Neuronal stem cell (in vitro differentiated cells): Measurements from ENCODE around the gene KRTAP19-7. TPM values are rescaled to one million over a fixed set of nuclear protein-coding genes. Genes with fewer than 3 reads are reported as not detected.

Experiments used
- DNase-seq: peaks from one replicate; pipeline ENCODE4 v3.0.0-alpha.2; 2013; ENCODE audit warnings: low spot score
- H2AFZ ChIP-seq: one replicate; pipeline ENCODE4 v1.6.1; 2013; ENCODE audit warnings: mild to moderate bottlenecking, low read length, inconsistent platforms
- H2AK5ac ChIP-seq: 2 replicates; pipeline ENCODE4 v1.6.1; 2013; ENCODE audit warnings: low read depth, mild to moderate bottlenecking, inconsistent platforms, low read length, moderate library complexity, mixed read lengths
- H2BK120ac ChIP-seq: 2 replicates; pipeline ENCODE4 v1.6.1; 2013; ENCODE audit warnings: low read depth, mild to moderate bottlenecking, inconsistent platforms, low read length, moderate library complexity, mixed read lengths
- H2BK12ac ChIP-seq: one replicate; pipeline ENCODE4 v1.6.1; 2013; ENCODE audit warnings: low read length, inconsistent platforms
- H2BK15ac ChIP-seq: 2 replicates; pipeline ENCODE4 v1.6.1; 2013; ENCODE audit warnings: mild to moderate bottlenecking, low read length, inconsistent platforms, mixed read lengths
- H2BK5ac ChIP-seq: one replicate; pipeline ENCODE4 v1.6.1; 2013; ENCODE audit warnings: inconsistent platforms, mild to moderate bottlenecking, low read length, moderate library complexity
- H3K14ac ChIP-seq: one replicate; pipeline ENCODE4 v1.6.1; 2013; ENCODE audit warnings: low read length, inconsistent platforms
- H3K18ac ChIP-seq: 2 replicates; pipeline ENCODE4 v1.6.1; 2013; ENCODE audit warnings: low read length, inconsistent platforms
- H3K23ac ChIP-seq: 2 replicates; pipeline ENCODE4 v1.6.1; 2013; ENCODE audit warnings: low read depth, mild to moderate bottlenecking, mixed read lengths, low read length, inconsistent platforms; ENCODE audit not compliant: poor library complexity
- H3K27ac ChIP-seq: replicated peaks from 3 replicates; pipeline ENCODE4 v1.5.1; 2013; ENCODE audit warnings: low read length, inconsistent platforms
- H3K27me3 ChIP-seq, 3 experiments: 2 replicates each; pipeline ENCODE4 v1.6.1; 2013; ENCODE audit warnings: low read length in 3 of 3, mild to moderate bottlenecking in 2 of 3, inconsistent platforms in 1 of 3, low read depth in 1 of 3, mixed read lengths in 1 of 3, moderate library complexity in 1 of 3; ENCODE audit not compliant: control insufficient read depth in 3 of 3, insufficient read depth in 3 of 3
- H3K36me3 ChIP-seq, 2 donors: replicated peaks in 1 of 2; 2 replicates each; pipeline ENCODE4 v1.6.1; 2013; ENCODE audit warnings: low read length in 2 of 2; ENCODE audit not compliant: control insufficient read depth in 2 of 2, insufficient read depth in 2 of 2
- H3K4ac ChIP-seq: 2 replicates; pipeline ENCODE4 v1.6.1; 2013; ENCODE audit warnings: inconsistent platforms, mild to moderate bottlenecking, low read length, moderate library complexity
- H3K4me1 ChIP-seq, 2 donors: 1 replicate in 1 of 2; 2 replicates in 1 of 2; pipeline ENCODE4 v1.6.1; 2013; ENCODE audit warnings: low read length in 2 of 2, low read depth in 1 of 2; ENCODE audit not compliant: control insufficient read depth in 2 of 2, insufficient read depth in 1 of 2
- H3K4me2 ChIP-seq: one replicate; pipeline ENCODE4 v1.6.1; 2013; ENCODE audit warnings: mild to moderate bottlenecking, low read length, inconsistent platforms; ENCODE audit not compliant: insufficient read depth, poor library complexity, severe bottlenecking
- H3K4me3 ChIP-seq, 2 donors: 2 replicates each; pipeline ENCODE4 v1.5.1; 2013; ENCODE audit warnings: low read length in 2 of 2, mild to moderate bottlenecking in 2 of 2, inconsistent platforms in 1 of 2, moderate library complexity in 1 of 2
- H3K79me1 ChIP-seq: one replicate; pipeline ENCODE4 v1.6.1; 2013; ENCODE audit warnings: low read depth, mild to moderate bottlenecking, inconsistent platforms, low read length, moderate library complexity
- H3K9ac ChIP-seq: one replicate; pipeline ENCODE4 v1.6.1; 2013; ENCODE audit warnings: mild to moderate bottlenecking, low read depth, low read length, inconsistent platforms; ENCODE audit not compliant: poor library complexity
- H3K9me3 ChIP-seq, 2 donors: replicated peaks in 1 of 2; 2 replicates each; pipeline versions ENCODE3 to v1.6.1; 2013; ENCODE audit warnings: low read length in 2 of 2, mild to moderate bottlenecking in 2 of 2, inconsistent platforms in 1 of 2, low read depth in 1 of 2, mixed read lengths in 1 of 2, moderate library complexity in 1 of 2; ENCODE audit not compliant: control insufficient read depth in 2 of 2, insufficient read depth in 1 of 2
- H4K8ac ChIP-seq: one replicate; pipeline ENCODE4 v1.6.1; 2013; ENCODE audit warnings: low read depth, mild to moderate bottlenecking, inconsistent platforms, low read length, moderate library complexity
- H4K91ac ChIP-seq: one replicate; pipeline ENCODE4 v1.6.1; 2013; ENCODE audit warnings: low read length, low read depth, mild to moderate bottlenecking, inconsistent platforms; ENCODE audit not compliant: poor library complexity
- WGBS, 2 donors: extraction: QIAGEN DNeasy Blood & Tissue Kit; methylation state at CpG; one replicate each; pipeline ENCODE4 v1.1.7; 2013; ENCODE audit warnings: missing lambda C conversion rate in 2 of 2, mixed read lengths in 1 of 2; ENCODE audit not compliant: insufficient read length in 2 of 2, insufficient replicate concordance in 1 of 2; ENCODE audit errors: extremely low coverage in 2 of 2; 5-methylcytosine and 5-hydroxymethylcytosine counted together
- small RNA-seq: library from polyadenylated mRNA; stranded (forward); fragments of <200 nt; extraction: miRNeasy Mini kit (QIAGEN cat#:217004); gene quantifications from one replicate; pipeline ENCODE3, GENCODE V24; 2013; ENCODE audit not compliant: insufficient read depth

KRTAP19-7 gene

DNA sequence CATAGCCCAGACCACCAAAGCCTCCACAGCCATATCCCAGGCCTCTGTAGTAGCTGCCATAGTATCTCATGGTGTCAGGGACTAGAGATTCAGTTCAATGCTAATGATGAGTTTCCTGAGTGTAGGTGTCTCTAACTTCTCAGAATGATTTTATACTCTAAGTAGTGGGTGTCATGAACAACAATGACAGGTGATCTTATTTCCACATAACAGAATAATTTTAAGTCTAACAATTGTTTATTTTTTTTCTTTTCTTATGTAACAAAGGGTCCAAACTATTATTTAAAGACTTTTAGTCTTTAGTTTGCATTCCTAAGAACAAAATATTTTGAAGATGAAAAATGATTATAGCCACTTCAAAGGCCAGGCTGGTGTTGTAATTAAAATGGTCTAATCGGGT lies 19.4 kb downstream of the KRTAP19-7 start, which contains the start of gene KRTAP19-6:
KRTAP19-6 (minus strand) TSS at position 101 of the 400 bp plus-strand sequence; CDS start at position 70, 31 bp downstream.
- no peak for DNase-seq
- Histone ChIP-seq H3K18ac (no peak within 1 kb of the TSS), H3K14ac (no peak within 1 kb of the TSS), H3K4ac (no peak within 1 kb of the TSS), H3K4me2 (no peak within 1 kb of the TSS), H3K27me3 (no peaks in the 10 kb centered on the region), H4K8ac (no peak within 1 kb of the TSS), H2AFZ (no peak within 1 kb of the TSS), H2AK5ac (no peak within 1 kb of the TSS), H2BK12ac (no peak within 1 kb of the TSS), H4K91ac (no peak within 1 kb of the TSS), H3K9me3 (no peaks in the 10 kb centered on the region), H3K23ac (no peak within 1 kb of the TSS), H2BK5ac (no peak within 1 kb of the TSS), H3K4me3 (no peak within 1 kb of the TSS), H3K4me1 (no peaks in the 10 kb centered on the region), H2BK15ac (no peak within 1 kb of the TSS), H3K36me3 (no peaks in the 10 kb centered on the region), H3K27ac (no peak within 1 kb of the TSS), H3K9ac (no peak within 1 kb of the TSS), H2BK120ac (no peak within 1 kb of the TSS), H3K79me1 (no peaks in the 10 kb centered on the region)
- WGBS, 2 donors, result no CpG with 5 or more reads among the region's 1 CpG

DNA sequence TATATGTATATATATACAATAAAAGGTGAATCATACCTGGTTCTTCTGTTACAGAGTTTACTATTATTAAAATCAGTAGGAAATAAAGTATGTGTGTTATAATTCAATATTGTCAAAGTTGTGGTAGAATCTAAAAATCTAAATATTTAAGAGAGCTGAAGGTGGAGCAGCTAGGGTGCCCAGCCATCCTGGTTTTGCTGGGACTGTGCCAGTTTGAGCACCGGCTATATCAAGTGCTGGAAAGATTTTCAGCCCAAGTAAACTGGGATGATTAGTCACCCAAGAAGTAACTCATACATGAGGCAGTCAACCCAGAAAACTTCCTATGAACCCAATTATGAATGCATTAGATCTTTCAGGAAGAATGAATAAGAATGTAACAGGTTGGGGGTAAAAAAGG lies 42.2 kb downstream of the KRTAP19-7 start:
- Histone ChIP-seq H3K18ac (no peak overlapping the region), H2BK5ac (no peak overlapping the region), H3K79me1 (no peaks in the 10 kb centered on the region), H3K4ac (no peak overlapping the region), H4K91ac (no peak overlapping the region), H2BK15ac (no peak overlapping the region), H3K36me3 (no peaks in the 10 kb centered on the region), H2BK12ac (no peak overlapping the region), H2AK5ac (no peak overlapping the region), H3K4me1 (no peaks in the 10 kb centered on the region), H3K9me3 (no peaks in the 10 kb centered on the region), H2BK120ac (no peak overlapping the region), H3K4me3 (no peak overlapping the region), H3K14ac (no peak overlapping the region), H3K4me2 (no peak overlapping the region), H2AFZ (no peak overlapping the region), H3K23ac (no peak overlapping the region), H3K27me3 (no peaks in the 10 kb centered on the region), H4K8ac (no peak overlapping the region), H3K9ac (no peak overlapping the region), H3K27ac (no peak overlapping the region)
- no CpG with 5 or more reads among the region's 1 CpG for WGBS, 2 donors
- DNase-seq, result no peak

DNA sequence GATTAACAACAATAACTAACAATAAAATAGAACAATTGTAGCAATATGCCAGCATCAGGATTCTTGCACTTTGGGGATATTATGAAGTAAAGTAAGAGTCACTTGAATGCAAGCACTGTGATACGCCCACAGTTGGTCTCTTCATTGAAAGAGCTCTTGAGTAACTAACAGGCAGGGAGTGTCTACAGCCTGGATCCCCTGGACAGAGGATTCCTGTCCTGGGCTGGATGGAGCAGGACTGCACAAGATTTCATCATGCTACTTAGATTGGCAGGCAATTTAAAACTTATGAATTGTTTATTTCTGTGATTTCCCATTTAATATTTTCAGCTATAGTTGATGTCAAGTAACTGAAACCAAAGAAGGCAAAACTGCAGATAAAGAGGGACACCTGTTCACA lies 45.4 kb downstream of the KRTAP19-7 start:
- Histone ChIP-seq H3K14ac (no peak overlapping the region), H3K4me1 (no peaks in the 10 kb centered on the region), H4K8ac (no peak overlapping the region), H3K9ac (no peak overlapping the region), H2AK5ac (no peak overlapping the region), H3K9me3 (no peaks in the 10 kb centered on the region), H2BK5ac (no peak overlapping the region), H2BK15ac (no peak overlapping the region), H2BK12ac (no peak overlapping the region), H3K23ac (no peak overlapping the region), H4K91ac (no peak overlapping the region), H2BK120ac (no peak overlapping the region), H3K4me3 (no peak overlapping the region), H3K18ac (no peak overlapping the region), H3K27ac (no peak overlapping the region), H3K27me3 (no peaks in the 10 kb centered on the region), H3K4ac (no peak overlapping the region), H2AFZ (no peak overlapping the region), H3K4me2 (no peak overlapping the region), H3K79me1 (no peaks in the 10 kb centered on the region), H3K36me3 (no peaks in the 10 kb centered on the region)
- no CpG with 5 or more reads among the region's 1 CpG for WGBS, 2 donors
- DNase-seq, result no peak

Small RNA genes within 50 kb of the gene (small RNA-seq; reads per million reads assigned to genes)
- gene AP000567.1, result not detected
- gene KRTAP19-10P, result not detected
- not detected for gene KRTAP19-11P
- gene KRTAP22-1, result not detected
- not detected for gene KRTAP22-2
